IMR-90 (cell line): ENCODE data around the gene FER1L5. TPM values are rescaled to one million over a fixed set of nuclear protein-coding genes. Genes with fewer than 3 reads are reported as not detected.

Experiments used
- ATAC-seq: fragments of 200-7000 bp; cut with Tn5 transposase; 2 replicates; pipeline ENCODE4 v1.9.1; 2020; ENCODE audit warnings: low read depth, mild to moderate bottlenecking, moderate library complexity
- BruUV-seq: library from RNA; stranded (reverse); fragments of 400-500 nt; replicated peaks from 2 replicates; lab custom pipeline; 2021; lab: Mats Ljungman, UMichigan
- CTCF ChIA-PET: fragments of 300-600 bp; formaldehyde crosslinking; extraction: SDS; loops from one replicate; lab custom pipeline; 2021; ENCODE audit warnings: antibody characterized with exemption; lab: Yijun Ruan, JAX
- POLR2A ChIA-PET: fragments of 300-600 bp; sonication (Branson Sonifier 250); formaldehyde crosslinking; loops from one replicate; lab custom pipeline; 2022; ENCODE audit warnings: antibody characterized with exemption; ENCODE audit not compliant: unreplicated experiment; lab: Charles Lee
- DNase-seq: peaks from one replicate; pipeline ENCODE4 v3.0.0; 2013
- H2AFZ ChIP-seq: replicated peaks from 2 replicates; pipeline ENCODE3; 2013; ENCODE audit warnings: low read length, mild to moderate bottlenecking; ENCODE audit not compliant: poor library complexity
- H2AK5ac ChIP-seq: 2 replicates; pipeline ENCODE4 v1.6.1; 2013; ENCODE audit warnings: low read depth, low read length, inconsistent platforms
- H2AK9ac ChIP-seq: replicated peaks from 2 replicates; pipeline ENCODE3; 2013; ENCODE audit warnings: mild to moderate bottlenecking, low read depth, low read length, moderate library complexity; ENCODE audit not compliant: poor library complexity
- H2BK120ac ChIP-seq: 2 replicates; pipeline ENCODE4 v1.6.1; 2013; ENCODE audit warnings: low read depth, low read length, inconsistent platforms
- H2BK15ac ChIP-seq: 3 replicates; pipeline ENCODE4 v1.6.1; 2013; ENCODE audit warnings: low read depth, low read length, inconsistent platforms
- H2BK20ac ChIP-seq: 2 replicates; pipeline ENCODE4 v1.6.1; 2013; ENCODE audit warnings: low read depth, mild to moderate bottlenecking, inconsistent platforms, low read length, moderate library complexity
- H2BK5ac ChIP-seq: 2 replicates; pipeline ENCODE4 v1.6.1; 2013; ENCODE audit warnings: mild to moderate bottlenecking, low read depth, low read length, inconsistent platforms; ENCODE audit not compliant: poor library complexity, severe bottlenecking
- H3K14ac ChIP-seq: replicated peaks from 2 replicates; pipeline ENCODE4 v1.6.1; 2013; ENCODE audit warnings: low read depth, low read length, inconsistent platforms
- H3K18ac ChIP-seq: 2 replicates; pipeline ENCODE4 v1.6.1; 2013; ENCODE audit warnings: low read depth, low read length, control low read depth
- H3K23ac ChIP-seq: 2 replicates; pipeline ENCODE4 v1.6.1; 2013; ENCODE audit warnings: low read depth, low read length, inconsistent platforms
- H3K27ac ChIP-seq: 2 replicates; pipeline ENCODE4 v1.5.1; 2013; ENCODE audit warnings: mild to moderate bottlenecking, control low read depth, low read length; ENCODE audit not compliant: insufficient read depth
- H3K27me3 ChIP-seq: 2 replicates; pipeline ENCODE4 v1.6.1; 2013; ENCODE audit warnings: low read length; ENCODE audit not compliant: control insufficient read depth, insufficient read depth
- H3K36me3 ChIP-seq: 2 replicates; pipeline ENCODE4 v1.6.1; 2013; ENCODE audit warnings: low read length, mixed read lengths; ENCODE audit not compliant: control insufficient read depth, insufficient read depth
- H3K4ac ChIP-seq: 2 replicates; pipeline ENCODE4 v1.6.1; 2013; ENCODE audit warnings: low read depth, low read length, inconsistent platforms
- H3K4me1 ChIP-seq: 2 replicates; pipeline ENCODE4 v1.6.1; 2013; ENCODE audit warnings: low read length, mixed read lengths; ENCODE audit not compliant: control insufficient read depth, insufficient read depth
- H3K4me2 ChIP-seq: 2 replicates; pipeline ENCODE4 v1.6.1; 2013; ENCODE audit warnings: low read depth, mild to moderate bottlenecking, control low read depth, low read length, moderate library complexity
- H3K4me3 ChIP-seq: 2 replicates; pipeline ENCODE4 v1.5.1; 2013; ENCODE audit warnings: low read depth, mild to moderate bottlenecking, control low read depth, low read length, moderate library complexity; ENCODE audit not compliant: insufficient read depth
- H3K56ac ChIP-seq: 2 replicates; pipeline ENCODE4 v1.6.1; 2013; ENCODE audit warnings: low read length, inconsistent platforms; ENCODE audit not compliant: insufficient read depth; ENCODE audit errors: extremely low read depth
- H3K79me1 ChIP-seq, 2 experiments: 2 replicates each; pipeline ENCODE4 v1.6.1; 2013; ENCODE audit warnings: low read length in 2 of 2, inconsistent platforms in 1 of 2, low read depth in 1 of 2
- H3K9ac ChIP-seq: 2 replicates; pipeline ENCODE4 v1.6.1; 2013; ENCODE audit warnings: low read depth, low read length, control low read depth
- H3K9me1 ChIP-seq: 2 replicates; pipeline ENCODE4 v1.6.1; 2013; ENCODE audit warnings: low read length, inconsistent platforms; ENCODE audit not compliant: insufficient read depth
- H3K9me3 ChIP-seq: 2 replicates; pipeline ENCODE4 v1.6.1; 2013; ENCODE audit warnings: low read length; ENCODE audit not compliant: control insufficient read depth, insufficient read depth
- H4K20me1 ChIP-seq: 2 replicates; pipeline ENCODE4 v1.6.1; 2013; ENCODE audit warnings: low read length, inconsistent platforms; ENCODE audit not compliant: insufficient read depth
- H4K5ac ChIP-seq: 2 replicates; pipeline ENCODE4 v1.6.1; 2013; ENCODE audit warnings: mild to moderate bottlenecking, low read depth, low read length, control low read depth
- H4K8ac ChIP-seq, 2 experiments: 2 replicates each; pipeline ENCODE4 v1.6.1; 2013; ENCODE audit warnings: low read depth in 2 of 2, low read length in 2 of 2, control low read depth in 1 of 2, inconsistent platforms in 1 of 2
- H4K91ac ChIP-seq: 2 replicates; pipeline ENCODE4 v1.6.1; 2013; ENCODE audit warnings: low read depth, low read length, inconsistent platforms; ENCODE audit not compliant: insufficient read depth
- BHLHE40 ChIP-seq: fragments of 150-350 bp; IDR thresholded peaks from 2 replicates; pipeline ENCODE4 v1.6.1; 2016; ENCODE audit warnings: mild to moderate bottlenecking, low read depth, low read length
- CEBPB ChIP-seq: IDR thresholded peaks from 2 replicates; pipeline ENCODE4 v1.6.1; 2012; ENCODE audit warnings: low read depth, low read length, improper control_type of control experiment
- CHD1 ChIP-seq: IDR thresholded peaks from 2 replicates; pipeline ENCODE4 v1.6.1; 2012; ENCODE audit warnings: low read depth, low read length, improper control_type of control experiment
- FOS ChIP-seq: fragments of 150-350 bp; IDR thresholded peaks from 2 replicates; pipeline ENCODE4 v1.6.1; 2016; ENCODE audit warnings: low read depth, low read length
- MAZ ChIP-seq: IDR thresholded peaks from 2 replicates; pipeline ENCODE4 v1.6.1; 2012; ENCODE audit warnings: low read depth, mild to moderate bottlenecking, low read length, improper control_type of control experiment, moderate library complexity, borderline replicate concordance
- MXI1 ChIP-seq: IDR thresholded peaks from 2 replicates; pipeline ENCODE4 v1.6.1; 2012; ENCODE audit warnings: low read depth, mild to moderate bottlenecking, low read length, moderate library complexity, borderline replicate concordance
- NFE2L2 ChIP-seq: fragments of 150-350 bp; IDR thresholded peaks from 2 replicates; pipeline ENCODE4 v1.6.1; 2016; ENCODE audit warnings: low read depth, mild to moderate bottlenecking, low read length
- POLR2A ChIP-seq: IDR thresholded peaks from 2 replicates; pipeline ENCODE4 v1.6.1; 2012; ENCODE audit warnings: mild to moderate bottlenecking, low read depth, low read length
- RAD21 ChIP-seq: IDR thresholded peaks from 2 replicates; pipeline ENCODE4 v1.6.1; 2012; ENCODE audit warnings: low read length, improper control_type of control experiment
- RCOR1 ChIP-seq: IDR thresholded peaks from 2 replicates; pipeline ENCODE4 v1.6.1; 2012; ENCODE audit warnings: mild to moderate bottlenecking, low read length, improper control_type of control experiment; ENCODE audit not compliant: insufficient replicate concordance
- RFX5 ChIP-seq: IDR thresholded peaks from 2 replicates; pipeline ENCODE4 v1.8.0; 2012; ENCODE audit warnings: low read depth, mild to moderate bottlenecking, low read length, moderate library complexity
- SMC3 ChIP-seq: fragments of 150-350 bp; IDR thresholded peaks from 2 replicates; pipeline ENCODE4 v1.6.1; 2016; ENCODE audit warnings: low read depth, mild to moderate bottlenecking, antibody characterized with exemption, low read length, moderate library complexity
- USF2 ChIP-seq: fragments of 150-350 bp; IDR thresholded peaks from 2 replicates; pipeline ENCODE4 v1.6.1; 2017; ENCODE audit warnings: mild to moderate bottlenecking, antibody characterized with exemption, low read length, low read depth
- dilution Hi-C: fragments of 300-500 bp; cut with HindIII; formaldehyde crosslinking; loops from one replicate; pipeline ENCODE4 v1.14.3; 2018; ENCODE audit warnings: low sequenced_read_pairs; ENCODE audit not compliant: unreplicated experiment
- in situ Hi-C: fragments of 300-500 bp; cut with MboI; formaldehyde crosslinking; loops from 3 replicates; pipeline ENCODE4 v1.14.3; 2019; ENCODE audit warnings: low sequenced_read_pairs, inconsistent platforms, mixed read lengths
- intact Hi-C: fragments of 100-400 bp; cut with micrococcal nuclease; formaldehyde crosslinking; loops from 2 replicates; pipeline ENCODE4 v1.10.0; 2022
- polyA plus RNA-seq, 3 experiments: library from polyadenylated mRNA; depleted of rRNA; stranded (reverse); fragments of >200 nt; gene quantifications; 2 replicates each; pipeline ENCODE4 v1.2.3, GENCODE V29; 2012; ENCODE audit warnings: low replicate concordance in 1 of 3
- total RNA-seq: library from RNA; depleted of rRNA; stranded (reverse); fragments of >200 nt; gene quantifications from 2 replicates; pipeline ENCODE4 v1.2.3, GENCODE V29; 2012
- TF ChIP-seq, protein P1 (sequence below): fragments of 150-350 bp; IDR thresholded peaks from 2 replicates; pipeline ENCODE4 v1.6.1; 2016; ENCODE audit warnings: low read depth, mild to moderate bottlenecking, low read length, moderate library complexity, borderline replicate concordance

The FER1L5 gene
- total and polyA plus RNA-seq, 2 of the 4 experiments (the other 2 are of a cell fraction): 0.15 to 0.36 TPM

DNA sequence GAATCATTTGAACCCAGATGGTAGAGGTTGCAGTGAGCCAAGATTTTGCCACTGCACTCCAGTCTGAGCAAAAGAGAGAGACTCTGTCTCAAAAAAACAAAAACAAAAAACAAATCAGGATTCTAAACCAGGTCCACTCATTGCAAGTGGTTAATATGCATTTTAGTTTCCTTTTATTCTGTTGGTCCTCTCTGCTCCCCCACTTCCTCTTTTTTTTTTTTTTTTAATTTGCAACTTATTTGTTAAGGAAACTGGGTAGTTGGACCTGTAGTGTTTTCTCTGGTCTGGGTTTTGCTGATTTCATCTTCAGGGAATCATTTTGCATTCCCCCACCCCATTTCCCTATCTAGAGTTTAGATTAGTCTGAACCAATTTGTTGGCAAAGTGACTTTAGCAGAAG lies 14.0 kb downstream of the FER1L5 start:
- ChIA-PET CTCF (interaction anchor here (0.6 kb wide), 1 partner anchor 52 kb away, joined by 4 read pairs; no protein-coding TSS in a partner anchor), POLR2A (no interaction called here)
- Histone ChIP-seq H4K8ac (no peak overlapping the region), H3K9me3 (no peaks in the 10 kb centered on the region), H2BK20ac (no peak overlapping the region), H2AK5ac (no peak overlapping the region), H3K4me2 (no peak overlapping the region), H3K4ac (no peak overlapping the region), H2BK120ac (no peak overlapping the region), H3K27ac (no peak overlapping the region), H3K79me1 (no peaks in the 10 kb centered on the region), H2BK15ac (no peak overlapping the region), H3K18ac (no peak overlapping the region), H3K27me3 (no peaks in the 10 kb centered on the region), H2AK9ac (no peak overlapping the region), H3K36me3 (no peaks in the 10 kb centered on the region), H2AFZ (no peak overlapping the region), H3K14ac (no peak overlapping the region), H4K20me1 (no peaks in the 10 kb centered on the region), H3K23ac (no peak overlapping the region), H3K9me1 (no peaks in the 10 kb centered on the region), H4K5ac (no peak overlapping the region), H4K91ac (no peak overlapping the region), H3K4me3 (no peak overlapping the region), H3K56ac (no peak overlapping the region), H3K4me1 (no peaks in the 10 kb centered on the region), H3K9ac (no peak overlapping the region), H2BK5ac (no peak overlapping the region)
- ATAC-seq (no peak), DNase-seq (no peak)
- dilution Hi-C loops (no loop called here), intact Hi-C loops (loop anchor here (2.0 kb wide), 1 partner anchor 18 kb away; the partner anchor contains the start of gene KANSL3), in situ Hi-C loops (no loop called here)
- BruUV-seq: no TSS peak
- TF ChIP-seq USF2: no peak
- no peak for TF ChIP-seq MXI1
- no peak for TF ChIP-seq NFE2L2
- TF ChIP-seq CHD1: no peak
- no peak for TF ChIP-seq CEBPB
- no peak for TF ChIP-seq POLR2A
- TF ChIP-seq RFX5: no peak
- TF ChIP-seq, protein P1, sequence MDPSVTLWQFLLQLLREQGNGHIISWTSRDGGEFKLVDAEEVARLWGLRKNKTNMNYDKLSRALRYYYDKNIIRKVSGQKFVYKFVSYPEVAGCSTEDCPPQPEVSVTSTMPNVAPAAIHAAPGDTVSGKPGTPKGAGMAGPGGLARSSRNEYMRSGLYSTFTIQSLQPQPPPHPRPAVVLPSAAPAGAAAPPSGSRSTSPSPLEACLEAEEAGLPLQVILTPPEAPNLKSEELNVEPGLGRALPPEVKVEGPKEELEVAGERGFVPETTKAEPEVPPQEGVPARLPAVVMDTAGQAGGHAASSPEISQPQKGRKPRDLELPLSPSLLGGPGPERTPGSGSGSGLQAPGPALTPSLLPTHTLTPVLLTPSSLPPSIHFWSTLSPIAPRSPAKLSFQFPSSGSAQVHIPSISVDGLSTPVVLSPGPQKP: no peak
- no peak for TF ChIP-seq BHLHE40
- TF ChIP-seq SMC3: no peak
- TF ChIP-seq RAD21: no peak
- TF ChIP-seq MAZ: no peak
- no peak for TF ChIP-seq RCOR1
- no peak for TF ChIP-seq FOS
